GM12873 (cell line): ENCODE measurements around the gene CSRP1.

Experiments used
- CTCF ChIP-seq: IDR thresholded peaks from 2 replicates; pipeline ENCODE4 v1.5.1; 2012; ENCODE audit warnings: low read depth, mild to moderate bottlenecking, moderate library complexity, low read length, control low read depth; ENCODE audit not compliant: insufficient read depth; ENCODE audit errors: missing control alignments

CSRP1 gene

GRCh38 chr1:201488830-201489589, 17.9 kb downstream of the CSRP1 start:
- no peak for TF ChIP-seq CTCF

GRCh38 chr1:201487742-201488141, 19.2 kb downstream of the CSRP1 start:
- TF ChIP-seq CTCF: no peak

- TF ChIP-seq CTCF: no peak
Observed at GRCh38 chr1:201486187-201486586, 20.7 kb downstream of the CSRP1 start.

GRCh38 chr1:201485184-201485774, 21.6 kb downstream of the CSRP1 start:
- TF ChIP-seq CTCF: no peak

- TF ChIP-seq CTCF: no peak
Observed at GRCh38 chr1:201483373-201483949, 23.5 kb downstream of the CSRP1 start.

- TF ChIP-seq CTCF: no peak
Observed at GRCh38 chr1:201482755-201483154, 24.2 kb downstream of the CSRP1 start.

- TF ChIP-seq CTCF: peak; percentile 92
Observed at GRCh38 chr1:201481761-201482493, 25.0 kb downstream of the CSRP1 start.
